ENCODE data around the gene WWOX. TPM values are rescaled to one million over a fixed set of nuclear protein-coding genes. Genes with fewer than 3 reads are reported as not detected.

WWOX gene
- total and polyA plus RNA-seq, 2 experiments from 2014 or later = 22.1 to 123 TPM

GRCh38 chr16:78478267-78478861 is 378.9 kb downstream of the WWOX start:
- H3K27ac ChIP-seq = no peak overlapping the region
- no peaks in the 10 kb centered on the region for H3K27me3 ChIP-seq
- TF ChIP-seq CTCF (IDR thresholded peaks at IDR 0.05; ENCODE audit: low read depth, low read length) = no peak
- H3K4me3 ChIP-seq = no peak overlapping the region
- no peaks in the 10 kb centered on the region for H3K9me3 ChIP-seq (ENCODE audit: low read depth)
- no peak for DNase-seq (ENCODE audit: low read depth in 1 of 2, low spot score in 1 of 2)
- no peaks in the 10 kb centered on the region for H3K4me1 ChIP-seq (ENCODE audit: low read depth)
- H3K36me3 ChIP-seq = no peaks in the 10 kb centered on the region

GRCh38 chr16:78479723-78480122 is 380.3 kb downstream of the WWOX start:
- no peaks in the 10 kb centered on the region for H3K36me3 ChIP-seq
- no peaks in the 10 kb centered on the region for H3K27me3 ChIP-seq
- no peak for TF ChIP-seq CTCF (IDR thresholded peaks at IDR 0.05; ENCODE audit: low read depth, low read length)
- DNase-seq (ENCODE audit: low read depth in 1 of 2, low spot score in 1 of 2) = no peak
- H3K27ac ChIP-seq = no peak overlapping the region
- no peaks in the 10 kb centered on the region for H3K9me3 ChIP-seq (ENCODE audit: low read depth)
- H3K4me1 ChIP-seq (ENCODE audit: low read depth) = no peaks in the 10 kb centered on the region
- no peak overlapping the region for H3K4me3 ChIP-seq

- Histone ChIP-seq H3K27me3 (no peaks in the 10 kb centered on the region), H3K4me3 (no peak overlapping the region), H3K27ac (no peak overlapping the region), H3K4me1 (ENCODE audit: low read depth) (no peaks in the 10 kb centered on the region), H3K36me3 (no peaks in the 10 kb centered on the region), H3K9me3 (ENCODE audit: low read depth) (no peaks in the 10 kb centered on the region)
- TF ChIP-seq CTCF (IDR thresholded peaks at IDR 0.05; ENCODE audit: low read depth, low read length) = no peak
- DNase-seq (ENCODE audit: low read depth in 1 of 2, low spot score in 1 of 2) = no peak
Observed at GRCh38 chr16:78480588-78480987, 381.1 kb downstream of the WWOX start.

- H3K9me3 ChIP-seq (ENCODE audit: low read depth) = no peaks in the 10 kb centered on the region
- H3K27ac ChIP-seq = no peak overlapping the region
- no peak overlapping the region for H3K4me3 ChIP-seq
- no peaks in the 10 kb centered on the region for H3K27me3 ChIP-seq
- no peak for DNase-seq (ENCODE audit: low read depth in 1 of 2, low spot score in 1 of 2)
- H3K4me1 ChIP-seq (ENCODE audit: low read depth) = no peaks in the 10 kb centered on the region
- no peak for TF ChIP-seq CTCF (IDR thresholded peaks at IDR 0.05; ENCODE audit: low read depth, low read length)
- H3K36me3 ChIP-seq = no peaks in the 10 kb centered on the region
Observed at GRCh38 chr16:78483124-78483992, 383.9 kb downstream of the WWOX start.

- H3K36me3 ChIP-seq = no peaks in the 10 kb centered on the region
- no peak overlapping the region for H3K4me3 ChIP-seq
- H3K4me1 ChIP-seq (ENCODE audit: low read depth) = peaks cover 5% of the 10 kb centered on the region
- no peaks in the 10 kb centered on the region for H3K9me3 ChIP-seq (ENCODE audit: low read depth)
- no peak overlapping the region for H3K27ac ChIP-seq
- TF ChIP-seq CTCF (IDR thresholded peaks at IDR 0.05; ENCODE audit: low read depth, low read length) = no peak
- no peak for DNase-seq (ENCODE audit: low read depth in 1 of 2, low spot score in 1 of 2)
- H3K27me3 ChIP-seq = no peaks in the 10 kb centered on the region
Observed at GRCh38 chr16:78484509-78485058, 385.1 kb downstream of the WWOX start.
